GM21381 (cell line): Measurements from ENCODE around the gene CFAP69.
"Not testable (repeated sequence)": the region's sequence is repeated elsewhere in the genome, so short reads cannot be mapped to it uniquely, and the experiment has no call there.

Experiments used
- ATAC-seq: cut with Tn5 transposase; IDR thresholded peaks from one replicate; pipeline ENCODE4 v1.9.1; 2021; ENCODE audit warnings: mild to moderate bottlenecking, moderate library complexity; ENCODE audit not compliant: unreplicated experiment

The CFAP69 gene

DNA sequence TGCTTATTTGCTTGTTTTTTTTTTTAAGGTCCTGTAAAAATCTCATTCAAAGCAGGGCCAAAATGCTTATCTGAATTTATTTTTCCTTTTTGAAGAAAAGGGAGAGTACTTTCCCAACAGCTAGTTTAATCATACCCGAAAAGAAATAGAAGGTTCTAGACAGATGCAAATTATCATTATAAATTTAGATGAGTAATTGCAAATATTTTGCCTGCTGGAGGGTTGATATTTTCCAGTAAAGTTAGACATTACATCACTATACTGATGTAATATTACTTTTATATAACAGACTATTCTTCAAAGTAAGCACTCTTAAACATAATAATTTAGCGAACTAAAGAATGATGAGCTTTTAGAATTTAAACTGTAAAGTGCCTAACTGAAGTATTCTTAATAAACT lies 14.1 kb upstream of the CFAP69 start:
- no peak for ATAC-seq

- ATAC-seq: no peak
Measured at GRCh38 chr7:90231304-90231703, 13.7 kb upstream of the CFAP69 start.

GRCh38 chr7:90232430-90232829 lies 12.5 kb upstream of the CFAP69 start:
- ATAC-seq: no peak

GRCh38 chr7:90233569-90233968 lies 11.4 kb upstream of the CFAP69 start:
- no peak for ATAC-seq

- no peak for ATAC-seq
Measured at GRCh38 chr7:90236721-90237289, 8.2 kb upstream of the CFAP69 start.

DNA sequence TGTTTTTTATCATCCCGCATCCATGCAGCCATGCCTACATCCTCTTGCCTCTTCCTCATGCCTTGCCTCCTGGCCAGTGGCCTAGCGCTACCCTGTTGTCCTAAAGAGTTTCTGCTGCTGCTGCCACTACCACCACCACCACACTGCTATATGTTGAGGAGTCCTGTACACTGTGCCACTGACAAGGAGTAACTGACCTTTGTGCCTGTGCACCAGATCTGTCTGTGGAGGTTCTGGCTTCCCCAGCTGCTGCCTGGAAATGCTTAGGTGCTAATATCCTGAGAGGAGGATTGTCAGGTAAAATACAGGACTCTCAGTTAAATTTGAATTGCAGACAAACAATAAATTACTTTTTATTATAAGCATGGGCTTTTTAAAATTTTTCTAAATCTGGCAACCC lies 7.0 kb upstream of the CFAP69 start:
- ATAC-seq: no peak

- ATAC-seq: no peak
Measured at GRCh38 chr7:90238583-90238982, 6.4 kb upstream of the CFAP69 start.

- no peak for ATAC-seq
Measured at GRCh38 chr7:90239050-90239449, 5.9 kb upstream of the CFAP69 start.

GRCh38 chr7:90239625-90240228 lies 5.2 kb upstream of the CFAP69 start:
- ATAC-seq: no peak

DNA sequence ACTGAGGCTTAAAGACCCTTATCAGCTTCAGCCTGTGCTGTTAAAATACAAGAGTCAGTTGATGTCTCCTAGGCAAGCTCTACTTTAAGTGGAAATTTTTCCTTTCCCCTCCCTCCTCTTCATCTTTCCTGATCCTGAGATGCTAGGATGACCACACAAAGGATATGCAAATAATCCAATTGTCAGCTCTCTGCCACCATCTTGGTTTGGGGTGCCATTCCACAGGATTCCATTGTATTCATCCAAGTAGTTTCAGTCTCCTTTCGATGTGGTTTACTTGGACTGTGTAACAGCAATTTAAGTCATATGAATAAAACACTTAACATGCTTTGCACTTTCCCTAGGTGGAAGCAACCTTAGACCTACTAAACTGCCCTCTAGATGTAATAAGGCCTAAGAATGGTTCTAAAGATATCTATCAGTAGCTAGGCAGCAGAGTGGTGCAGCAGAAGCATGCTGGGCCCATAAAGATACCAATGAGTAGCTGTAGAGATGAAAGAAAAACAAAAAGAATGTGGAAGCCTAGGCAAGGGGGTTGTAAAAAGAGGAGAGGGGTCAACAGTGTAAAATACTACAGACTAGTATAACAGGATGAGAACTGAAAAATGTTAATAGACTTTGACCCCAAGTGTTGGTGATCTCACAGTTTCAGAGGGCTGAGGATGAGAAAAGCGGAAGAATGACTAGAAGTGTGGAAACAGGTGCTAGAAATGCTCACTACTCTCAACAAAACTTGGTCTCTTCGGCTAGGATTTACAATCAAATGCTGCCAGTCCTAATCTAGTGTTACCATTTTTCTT lies 2.4 kb upstream of the CFAP69 start:
- peak; percentile 46 for ATAC-seq

DNA sequence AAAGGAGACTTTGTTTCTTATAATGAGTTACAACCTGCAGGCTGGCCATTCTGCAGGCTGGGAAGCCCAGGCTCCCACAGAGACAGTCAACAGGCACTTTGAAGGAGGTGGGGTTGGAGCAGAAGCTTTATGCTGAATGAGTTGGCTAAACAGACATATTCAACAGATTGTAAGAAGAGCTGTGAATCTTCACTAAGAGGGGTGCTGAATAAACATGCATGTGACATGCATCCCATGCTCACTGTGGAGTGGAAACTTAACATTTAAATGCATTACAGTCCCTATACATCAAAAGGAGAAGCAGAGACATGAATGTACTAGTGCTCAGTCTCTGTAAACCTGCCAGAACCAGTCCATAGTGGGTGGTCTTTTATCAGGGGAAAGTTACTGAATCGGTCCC lies 1.4 kb upstream of the CFAP69 start:
- ATAC-seq: no peak

GRCh38 chr7:90244565-90244908 lies 437 bp upstream of the CFAP69 start:
- ATAC-seq: no peak

DNA sequence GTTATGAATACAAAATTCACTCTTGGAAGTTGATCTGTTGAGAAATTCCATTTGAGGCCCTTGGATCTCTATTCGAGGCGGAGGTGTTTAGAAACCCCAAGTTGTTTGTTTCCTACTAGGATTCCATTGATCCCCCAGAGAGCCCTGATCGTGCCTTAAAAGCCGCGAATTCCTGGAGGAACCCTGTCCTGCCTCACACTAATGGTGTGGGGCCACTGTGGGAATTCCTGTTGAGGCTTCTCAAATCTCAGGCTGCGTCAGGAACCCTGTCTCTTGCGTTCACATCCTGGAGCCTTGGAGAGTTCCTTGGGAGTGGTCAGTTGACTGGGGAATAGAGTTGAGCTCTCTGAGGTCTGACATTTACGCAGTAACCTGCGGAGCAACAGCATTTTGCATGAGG lies 1.2 kb downstream of the CFAP69 start:
- no peak for ATAC-seq

DNA sequence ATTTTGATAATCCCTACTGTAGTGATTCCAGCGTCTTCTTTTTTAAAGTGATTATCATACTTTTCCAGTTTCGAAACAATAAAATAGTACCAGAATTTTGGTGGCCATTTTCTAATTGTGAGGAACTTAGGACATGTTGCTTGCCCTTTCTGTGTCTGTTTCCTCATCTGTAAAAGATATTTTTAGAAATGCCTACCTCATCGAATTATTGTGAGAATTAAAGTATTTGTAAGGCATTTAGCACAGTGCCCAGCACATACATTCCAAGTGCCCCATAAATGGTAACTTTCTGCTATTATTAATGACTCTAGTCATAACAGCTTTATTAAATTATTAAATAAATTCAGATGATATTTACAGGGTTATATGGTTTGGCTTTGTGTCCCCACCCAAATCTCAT lies 3.7 kb downstream of the CFAP69 start:
- no peak for ATAC-seq

DNA sequence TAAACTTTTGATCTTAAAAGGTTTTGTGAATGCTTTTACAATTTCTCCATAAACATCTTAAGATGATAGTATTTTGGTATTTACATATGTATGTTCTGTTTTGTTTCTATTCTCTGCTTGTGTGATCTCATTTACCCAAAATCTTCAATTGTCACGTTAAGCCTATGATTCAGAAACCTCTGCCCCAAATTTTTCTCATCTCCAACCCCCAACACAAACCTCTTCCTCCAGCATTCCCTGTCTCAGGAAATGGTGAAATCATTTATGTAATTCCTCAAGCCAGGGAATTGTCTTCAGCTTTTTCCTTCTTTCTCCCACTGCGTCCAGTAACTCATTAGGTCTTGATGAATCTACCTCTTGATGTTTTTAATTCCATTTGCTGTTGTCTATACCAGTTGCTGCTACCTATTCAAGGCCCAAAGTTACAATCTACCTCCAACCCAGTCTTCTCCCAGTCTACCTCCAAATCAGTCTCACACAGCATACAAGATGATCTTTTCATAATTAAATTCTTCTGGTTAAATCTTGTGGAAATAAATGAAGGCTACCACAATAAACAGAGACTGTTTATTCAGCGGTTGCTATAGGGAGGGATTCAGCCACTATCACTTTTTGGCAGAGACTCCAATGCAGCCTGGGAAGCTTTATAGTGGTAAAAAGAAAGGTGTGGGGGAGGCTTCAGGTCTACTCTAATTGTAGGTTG lies 5.8 kb downstream of the CFAP69 start:
- ATAC-seq: no peak

- no peak for ATAC-seq
Measured at GRCh38 chr7:90251304-90251635, 6.3 kb downstream of the CFAP69 start.

DNA sequence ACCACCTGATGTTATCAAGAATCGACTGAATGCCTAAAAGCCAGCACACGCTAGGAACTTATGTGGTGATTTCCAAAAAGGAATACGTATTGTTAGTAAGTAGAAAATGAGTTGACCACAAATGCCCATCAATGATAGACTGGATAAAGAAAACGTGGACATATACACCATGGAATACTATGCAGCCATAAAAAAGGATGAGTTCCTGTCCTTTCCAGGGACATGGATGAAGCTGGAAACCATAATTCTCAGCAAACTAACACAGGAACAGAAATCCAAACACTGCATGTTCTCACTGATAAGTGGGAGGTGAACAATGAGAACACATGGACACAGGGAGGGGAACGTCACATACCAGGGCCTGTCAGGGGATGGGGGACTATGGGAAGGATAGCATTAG lies 11.0 kb downstream of the CFAP69 start:
- ATAC-seq: not testable (repeated sequence)

GRCh38 chr7:90256778-90257177 lies 11.8 kb downstream of the CFAP69 start:
- ATAC-seq: no peak

DNA sequence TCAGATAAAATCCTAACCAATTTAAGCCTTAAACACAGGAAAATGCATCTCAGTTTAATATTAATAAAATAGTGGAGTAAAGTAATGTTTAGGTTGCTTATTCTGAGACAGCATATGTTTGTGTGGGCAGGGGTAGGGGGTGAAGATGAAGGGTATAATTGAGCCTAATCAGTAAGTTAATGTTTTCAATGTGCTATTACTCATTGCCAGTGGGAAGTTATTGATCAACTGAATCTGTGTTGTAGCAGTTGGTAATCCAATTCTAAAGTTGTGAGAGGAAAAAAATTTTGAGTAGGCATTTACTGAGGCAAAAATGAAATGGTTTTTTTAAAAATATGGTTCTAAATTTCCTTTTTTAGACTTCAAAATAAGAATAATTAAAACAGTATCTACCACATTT lies 16.5 kb downstream of the CFAP69 start:
- no peak for ATAC-seq

DNA sequence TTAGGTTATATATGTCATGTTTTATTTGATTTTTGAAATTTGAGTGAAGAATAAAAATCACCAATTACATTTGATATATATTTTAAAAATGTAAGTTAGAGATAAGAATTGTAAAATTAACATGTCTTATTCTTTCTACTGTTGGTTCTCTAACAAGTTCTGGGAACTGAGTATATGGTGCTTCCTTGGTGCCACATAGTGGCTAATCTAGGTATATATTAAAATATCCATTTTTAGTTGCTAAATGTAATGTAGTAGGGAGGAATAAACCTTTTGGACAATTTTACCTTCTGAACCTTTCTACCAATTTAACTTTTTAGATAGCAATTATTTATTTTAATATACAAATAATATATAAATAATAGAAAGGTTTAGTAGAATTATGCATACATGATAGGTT lies 17.5 kb downstream of the CFAP69 start:
- peak; percentile 74 for ATAC-seq

DNA sequence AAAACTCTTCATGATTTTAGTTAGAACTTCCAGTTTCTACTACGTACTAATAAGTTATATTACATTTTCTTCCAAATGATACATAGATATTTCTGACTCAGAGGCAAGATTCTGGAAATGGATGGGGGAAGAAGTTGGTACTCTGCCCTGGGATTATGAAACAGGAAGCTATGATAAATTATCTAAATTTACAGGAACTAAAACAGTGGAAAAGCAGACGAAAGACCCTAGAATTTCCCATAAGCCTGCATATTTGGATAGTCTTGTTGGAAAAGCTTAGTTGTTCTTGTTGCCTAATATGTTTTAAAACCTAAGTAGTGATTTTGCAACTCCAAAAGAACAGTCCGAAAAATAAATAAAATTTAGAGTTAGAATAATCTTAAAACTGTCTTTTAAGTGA lies 21.8 kb downstream of the CFAP69 start:
- ATAC-seq: no peak

GRCh38 chr7:90267263-90267858 lies 22.4 kb downstream of the CFAP69 start:
- no peak for ATAC-seq
